H1 (cell line): ENCODE data around the gene RYR3. TPM values are rescaled to one million over a fixed set of nuclear protein-coding genes. Genes with fewer than 3 reads are reported as not detected.

Source experiments
- CTCF ChIA-PET: fragments of 300-600 bp; sonication (Branson Sonifier 250); formaldehyde crosslinking; loops from one replicate; lab custom pipeline; 2021; ENCODE audit not compliant: partially characterized antibody; lab: Charles Lee
- POLR2A ChIA-PET: fragments of 300-600 bp; sonication (Branson Sonifier 250); formaldehyde crosslinking; loops from one replicate; lab custom pipeline; 2021; ENCODE audit warnings: inconsistent platforms; ENCODE audit not compliant: partially characterized antibody; lab: Charles Lee
- DNase-seq, 2 experiments: peaks; one replicate each; pipeline versions ENCODE4 v3.0.0 to v3.0.0-alpha.2; 2010 to 2022; ENCODE audit warnings: low spot score in 2 of 2, low read depth in 1 of 2, mixed read lengths in 1 of 2
- FAIRE-seq: peaks from 2 replicates; lab custom pipeline; 2011; peaks lifted over from hg19 to GRCh38; lab: Jason Lieb, UNC
- H2AFZ ChIP-seq: 2 replicates; pipeline ENCODE4 v1.8.1; 2012; ENCODE audit warnings: low read length, inconsistent platforms
- H2AK5ac ChIP-seq: 2 replicates; pipeline ENCODE4 v1.6.1; 2013; ENCODE audit warnings: low read depth, low read length
- H2BK120ac ChIP-seq: replicated peaks from 2 replicates; pipeline ENCODE3; 2013; ENCODE audit warnings: low read depth, low read length, inconsistent platforms
- H2BK12ac ChIP-seq: 2 replicates; pipeline ENCODE4 v1.6.1; 2013; ENCODE audit warnings: low read depth, low read length
- H2BK15ac ChIP-seq: 2 replicates; pipeline ENCODE4 v1.6.1; 2013; ENCODE audit warnings: low read length
- H2BK20ac ChIP-seq: 2 replicates; pipeline ENCODE4 v1.6.1; 2013; ENCODE audit warnings: low read length
- H2BK5ac ChIP-seq: 2 replicates; pipeline ENCODE4 v1.6.1; 2013; ENCODE audit warnings: low read depth, low read length
- H3K14ac ChIP-seq: 2 replicates; pipeline ENCODE4 v1.6.1; 2013; ENCODE audit warnings: inconsistent platforms; ENCODE audit not compliant: insufficient read length
- H3K18ac ChIP-seq: 2 replicates; pipeline ENCODE4 v1.6.1; 2013; ENCODE audit warnings: low read length; ENCODE audit errors: extremely low read depth
- H3K23ac ChIP-seq: 2 replicates; pipeline ENCODE4 v1.6.1; 2013; ENCODE audit warnings: inconsistent platforms; ENCODE audit not compliant: insufficient read length
- H3K23me2 ChIP-seq: 2 replicates; pipeline ENCODE4 v1.6.1; 2013; ENCODE audit warnings: low read depth, low read length
- H3K27ac ChIP-seq: 2 replicates; pipeline ENCODE4 v1.6.1; 2011; ENCODE audit warnings: low read depth, low read length, inconsistent platforms
- H3K27me3 ChIP-seq, 4 experiments: replicated peaks in 1 of 4; 1 replicate in 1 of 4; 2 replicates in 3 of 4; pipeline versions ENCODE4 v1.6.1 to v1.8.1; 2011 to 2013; ENCODE audit warnings: low read length in 3 of 4, mild to moderate bottlenecking in 3 of 4, inconsistent platforms in 2 of 4, mixed read lengths in 2 of 4, moderate library complexity in 1 of 4; ENCODE audit not compliant: control insufficient read depth in 3 of 4, insufficient read depth in 3 of 4; ENCODE audit errors: extremely low read depth in 1 of 4
- H3K36me3 ChIP-seq, 4 experiments: 2 replicates each; pipeline versions ENCODE4 v1.6.1 to v1.8.1; 2011 to 2013; ENCODE audit warnings: mild to moderate bottlenecking in 4 of 4, low read length in 3 of 4, moderate library complexity in 2 of 4, control low read depth in 1 of 4, inconsistent platforms in 1 of 4; ENCODE audit not compliant: insufficient read depth in 4 of 4, control insufficient read depth in 2 of 4
- H3K4ac ChIP-seq: replicated peaks from 2 replicates; pipeline ENCODE3; 2013; ENCODE audit warnings: low read length, low read depth, mixed read lengths, inconsistent platforms; ENCODE audit not compliant: insufficient read length
- H3K4me1 ChIP-seq, 4 experiments: replicated peaks in 1 of 4; 1 replicate in 1 of 4; 2 replicates in 3 of 4; pipeline versions ENCODE4 v1.6.1 to v1.8.1; 2011 to 2013; ENCODE audit warnings: low read length in 3 of 4, inconsistent platforms in 2 of 4, mixed read lengths in 1 of 4; ENCODE audit not compliant: insufficient read depth in 4 of 4, control insufficient read depth in 3 of 4
- H3K4me2 ChIP-seq, 2 experiments: 2 replicates each; pipeline versions ENCODE4 v1.6.1 to v1.8.1; 2011 to 2013; ENCODE audit warnings: low read depth in 2 of 2, low read length in 2 of 2, control low read depth in 1 of 2, inconsistent platforms in 1 of 2, mild to moderate bottlenecking in 1 of 2; ENCODE audit not compliant: insufficient read depth in 1 of 2
- H3K4me3 ChIP-seq, 4 experiments: fragments of 200-600, 300-600 bp in 1 of 4; sonication (generic), shearing (Covaris generic), sonication (Bioruptor Twin) in 1 of 4; 2 replicates each; pipeline versions ENCODE4 v1.5.1 to v1.8.1; 2011 to 2016; ENCODE audit warnings: low read length in 4 of 4, low read depth in 3 of 4, control low read depth in 2 of 4, inconsistent platforms in 2 of 4, mild to moderate bottlenecking in 2 of 4, mixed read lengths in 1 of 4, moderate library complexity in 1 of 4; ENCODE audit not compliant: insufficient read depth in 2 of 4; ENCODE audit errors: extremely low read depth in 1 of 4
- H3K56ac ChIP-seq: replicated peaks from 2 replicates; pipeline ENCODE3; 2013; ENCODE audit warnings: low read depth, mild to moderate bottlenecking, mixed read lengths, low read length, inconsistent platforms; ENCODE audit not compliant: insufficient read length
- H3K79me1 ChIP-seq: 2 replicates; pipeline ENCODE4 v1.6.1; 2013; ENCODE audit warnings: low read depth, low read length, control low read depth
- H3K79me2 ChIP-seq, 2 experiments: 2 replicates each; pipeline versions ENCODE4 v1.6.1 to v1.8.1; 2012 to 2013; ENCODE audit warnings: low read length in 2 of 2, mild to moderate bottlenecking in 2 of 2, inconsistent platforms in 1 of 2; ENCODE audit not compliant: insufficient read depth in 2 of 2, control insufficient read depth in 1 of 2
- H3K9ac ChIP-seq, 4 experiments: replicated peaks in 1 of 4; 1 replicate in 1 of 4; 2 replicates in 3 of 4; pipeline versions ENCODE4 v1.6.1 to v1.8.1; 2011 to 2013; ENCODE audit warnings: low read depth in 3 of 4, low read length in 3 of 4, control low read depth in 2 of 4, mild to moderate bottlenecking in 2 of 4, moderate library complexity in 2 of 4, inconsistent platforms in 1 of 4; ENCODE audit errors: extremely low read depth in 1 of 4
- H3K9me3 ChIP-seq, 2 experiments: 2 replicates each; pipeline versions ENCODE4 v1.6.1 to v1.8.1; 2012 to 2013; ENCODE audit warnings: mild to moderate bottlenecking in 2 of 2, moderate library complexity in 2 of 2, control low read depth in 1 of 2, inconsistent platforms in 1 of 2, low read depth in 1 of 2, low read length in 1 of 2, mixed read lengths in 1 of 2; ENCODE audit not compliant: insufficient read depth in 2 of 2
- H4K20me1 ChIP-seq, 2 experiments: replicated peaks in 1 of 2; 2 replicates each; pipeline versions ENCODE3 to v1.8.1; 2011 to 2013; ENCODE audit warnings: inconsistent platforms in 2 of 2, low read length in 2 of 2, mild to moderate bottlenecking in 1 of 2; ENCODE audit not compliant: insufficient read depth in 2 of 2, control insufficient read depth in 1 of 2
- H4K5ac ChIP-seq: 2 replicates; pipeline ENCODE4 v1.6.1; 2013; ENCODE audit warnings: low read length, low read depth, mixed read lengths, inconsistent platforms; ENCODE audit not compliant: insufficient read length
- H4K8ac ChIP-seq: 2 replicates; pipeline ENCODE4 v1.8.0; 2013; ENCODE audit warnings: mild to moderate bottlenecking, moderate library complexity, low read length, inconsistent platforms; ENCODE audit not compliant: insufficient read depth; ENCODE audit errors: extremely low read depth
- H4K91ac ChIP-seq: replicated peaks from 2 replicates; pipeline ENCODE3; 2013; ENCODE audit warnings: low read length, mixed read lengths, inconsistent platforms; ENCODE audit not compliant: insufficient read length
- CBX8 ChIP-seq: fragments of 300-800, 300-1000 bp; sonication (generic); IDR thresholded peaks from 2 replicates; pipeline ENCODE4 v1.7.1; 2016; ENCODE audit warnings: low read depth, low read length, borderline replicate concordance
- CHD1 ChIP-seq: IDR thresholded peaks from 2 replicates; pipeline ENCODE4 v1.6.1; 2012; ENCODE audit warnings: low read depth, low read length, improper control_type of control experiment
- EZH2 ChIP-seq: fragments of 200-600 bp; sonication (generic); IDR thresholded peaks from 2 replicates; pipeline ENCODE4 v1.7.1; 2012; ENCODE audit warnings: low read depth, mild to moderate bottlenecking, moderate library complexity, low read length, inconsistent platforms; ENCODE audit not compliant: severe bottlenecking
- GTF2F1 ChIP-seq: IDR thresholded peaks from 2 replicates; pipeline ENCODE4 v1.6.1; 2012; ENCODE audit warnings: low read depth, low read length, improper control_type of control experiment, borderline replicate concordance
- HDAC2 ChIP-seq, 2 experiments: fragments of 300-600 bp in 1 of 2; sonication (generic) in 1 of 2; IDR thresholded peaks; 2 replicates each; pipeline ENCODE4 v1.6.1; 2011 to 2012; ENCODE audit warnings: low read depth in 2 of 2, low read length in 2 of 2, mild to moderate bottlenecking in 2 of 2, moderate library complexity in 2 of 2, borderline replicate concordance in 1 of 2, inconsistent platforms in 1 of 2
- MAFK ChIP-seq: IDR thresholded peaks from 2 replicates; pipeline ENCODE4 v1.6.1; 2012; ENCODE audit warnings: low read depth, mild to moderate bottlenecking, improper control_type of control experiment, low read length
- POLR2AphosphoS5 ChIP-seq: IDR thresholded peaks from 2 replicates; pipeline ENCODE4 v1.6.1; 2011; ENCODE audit warnings: low read depth, low read length
- TAF1 ChIP-seq: IDR thresholded peaks from 2 replicates; pipeline ENCODE4 v1.6.1; 2011; ENCODE audit warnings: mild to moderate bottlenecking, low read depth, low read length
- TAF7 ChIP-seq: optimal IDR thresholded peaks from 2 replicates; pipeline ENCODE3; 2011; ENCODE audit warnings: low read depth, mild to moderate bottlenecking, inconsistent platforms, low read length, moderate library complexity, borderline replicate concordance
- WGBS, 2 experiments: shearing (Covaris generic) in 1 of 2; methylation state at CpG; one replicate each; pipeline versions ENCODE4 v1.1.6 to v1.1.7; 2013 to 2015; ENCODE audit warnings: low lambda C conversion rate in 2 of 2, mixed read lengths in 2 of 2, inconsistent platforms in 1 of 2, low coverage in 1 of 2, missing lambda C conversion rate in 1 of 2; ENCODE audit not compliant: insufficient replicate concordance in 2 of 2, insufficient coverage in 1 of 2, insufficient read length in 1 of 2; ENCODE audit errors: extremely low coverage in 1 of 2, missing lambda C conversion rate in 1 of 2; 5-methylcytosine and 5-hydroxymethylcytosine counted together
- polyA plus RNA-seq, 7 experiments: library from polyadenylated mRNA; depleted of rRNA in 3 of 7; stranded (reverse) in 5 of 7; unstranded in 2 of 7; fragments of >200 nt in 5 of 7; fragments of 200-250 nt in 2 of 7; gene quantifications; 1 replicate in 5 of 7; 2 replicates in 1 of 7; 4 replicates in 1 of 7; pipeline versions ENCODE4 v1.2.1 to v1.2.3, GENCODE V29; 2011 to 2013; ENCODE audit warnings: missing spikeins in 2 of 7, mixed read lengths in 2 of 7
- total RNA-seq: library from RNA; stranded (reverse); fragmentation: NEBNext Ultra II Directional; extraction: Animal tissue kit (Norgen Biotek cat#: 25700); gene quantifications from 2 replicates; pipeline ENCODE4 v1.2.1, GENCODE V29; 2021
- TF ChIP-seq, protein P1 (sequence below): IDR thresholded peaks from 2 replicates; pipeline ENCODE4 v1.6.1; 2011; ENCODE audit warnings: low read depth, mild to moderate bottlenecking, low read length; ENCODE audit not compliant: insufficient read depth
- TF ChIP-seq, protein P2 (sequence below), 3 experiments: IDR thresholded peaks; 1 replicate in 2 of 3; 2 replicates in 1 of 3; pipeline versions ENCODE4 v1.5.1 to v1.6.1; 2011; ENCODE audit warnings: low read length in 3 of 3, mild to moderate bottlenecking in 3 of 3, inconsistent platforms in 2 of 3, low read depth in 1 of 3, moderate library complexity in 1 of 3; ENCODE audit not compliant: insufficient read depth in 1 of 3; ENCODE audit errors: control extremely low read depth in 1 of 3

RYR3 gene
- total and polyA plus RNA-seq, 2 of the 8 experiments (the other 6 are each of a cell fraction or from before 2014, with no cell fraction given) = 0.33 to 3.4 TPM

DNA sequence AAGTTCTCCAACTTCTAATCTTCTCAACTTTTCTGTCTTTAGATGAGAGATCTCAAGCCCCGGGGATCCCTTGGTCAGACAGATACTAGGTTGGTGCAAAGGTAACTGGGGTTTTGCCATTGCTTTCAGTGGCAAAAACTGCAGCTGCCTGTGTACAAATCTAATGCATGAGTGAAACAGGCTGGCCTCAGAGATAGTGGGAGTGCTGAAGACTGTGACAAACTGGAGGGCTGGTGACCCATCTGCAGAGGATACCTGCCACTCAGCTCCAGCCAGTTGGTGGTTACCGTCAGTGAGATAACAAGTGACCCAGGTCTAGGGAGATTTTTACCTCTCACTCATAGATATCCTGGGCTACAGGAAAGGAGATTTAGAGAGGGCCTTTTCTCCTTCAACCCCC lies 85.7 kb downstream of the RYR3 start:
- Histone ChIP-seq H3K27ac (no peak overlapping the region), H3K79me1 (no peaks in the 10 kb centered on the region), H2AK5ac (no peak overlapping the region), H2BK12ac (no peak overlapping the region), H4K8ac (no peak overlapping the region), H3K4me2 (no peak overlapping the region), H3K14ac (no peak overlapping the region), H2BK5ac (no peak overlapping the region), H3K4me1 (peaks cover 0 to 2% (median under 1%) of the 10 kb centered on the region in 4 experiments; a peak in 3 of 7 replicates), H3K27me3 (no peaks in the 10 kb centered on the region), H3K36me3 (no peaks in the 10 kb centered on the region), H3K4ac (no peak overlapping the region), H3K56ac (no peak overlapping the region), H3K9me3 (no peaks in the 10 kb centered on the region), H3K9ac (no peak overlapping the region), H4K5ac (no peak overlapping the region), H2BK15ac (no peak overlapping the region), H3K18ac (no peak overlapping the region), H3K79me2 (no peaks in the 10 kb centered on the region), H3K4me3 (no peak overlapping the region), H3K23ac (no peak overlapping the region), H2BK20ac (no peak overlapping the region), H2AFZ (no peak overlapping the region), H4K91ac (no peak overlapping the region), H4K20me1 (no peaks in the 10 kb centered on the region), H3K23me2 (no peaks in the 10 kb centered on the region), H2BK120ac (no peak overlapping the region)
- no peak for FAIRE-seq
- no peak for DNase-seq
- ChIA-PET CTCF (interaction anchor here (1.5 to 3.0 kb wide), 2 partner anchors 277 to 304 kb away, joined by 5 to 11 read pairs; no protein-coding TSS in a partner anchor), POLR2A (no interaction called here)
- WGBS, 2 experiments = 100% methylated on average over 2 of the region's 2 CpGs; no CpG with 5 or more reads in 1 of the 2 experiments
- TF ChIP-seq CBX8 (no peak), TAF1 (no peak), CHD1 (no peak), HDAC2 (IDR thresholded peaks at IDR 0.05; ENCODE audit: borderline replicate concordance in 1 of 2, low read depth in 2 of 2, low read length in 2 of 2) (no peak), MAFK (no peak), TAF7 (no peak), GTF2F1 (no peak), POLR2AphosphoS5 (no peak), EZH2 (no peak)
- TF ChIP-seq, protein P1, sequence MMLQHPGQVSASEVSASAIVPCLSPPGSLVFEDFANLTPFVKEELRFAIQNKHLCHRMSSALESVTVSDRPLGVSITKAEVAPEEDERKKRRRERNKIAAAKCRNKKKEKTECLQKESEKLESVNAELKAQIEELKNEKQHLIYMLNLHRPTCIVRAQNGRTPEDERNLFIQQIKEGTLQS = no peak
- TF ChIP-seq, protein P2, sequence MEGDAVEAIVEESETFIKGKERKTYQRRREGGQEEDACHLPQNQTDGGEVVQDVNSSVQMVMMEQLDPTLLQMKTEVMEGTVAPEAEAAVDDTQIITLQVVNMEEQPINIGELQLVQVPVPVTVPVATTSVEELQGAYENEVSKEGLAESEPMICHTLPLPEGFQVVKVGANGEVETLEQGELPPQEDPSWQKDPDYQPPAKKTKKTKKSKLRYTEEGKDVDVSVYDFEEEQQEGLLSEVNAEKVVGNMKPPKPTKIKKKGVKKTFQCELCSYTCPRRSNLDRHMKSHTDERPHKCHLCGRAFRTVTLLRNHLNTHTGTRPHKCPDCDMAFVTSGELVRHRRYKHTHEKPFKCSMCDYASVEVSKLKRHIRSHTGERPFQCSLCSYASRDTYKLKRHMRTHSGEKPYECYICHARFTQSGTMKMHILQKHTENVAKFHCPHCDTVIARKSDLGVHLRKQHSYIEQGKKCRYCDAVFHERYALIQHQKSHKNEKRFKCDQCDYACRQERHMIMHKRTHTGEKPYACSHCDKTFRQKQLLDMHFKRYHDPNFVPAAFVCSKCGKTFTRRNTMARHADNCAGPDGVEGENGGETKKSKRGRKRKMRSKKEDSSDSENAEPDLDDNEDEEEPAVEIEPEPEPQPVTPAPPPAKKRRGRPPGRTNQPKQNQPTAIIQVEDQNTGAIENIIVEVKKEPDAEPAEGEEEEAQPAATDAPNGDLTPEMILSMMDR (IDR thresholded peaks at IDR 0.05; ENCODE audit: control extremely low read depth in 1 of 3, insufficient read depth in 1 of 3, low read depth in 1 of 3, low read length in 3 of 3) = no peak
